ENCODE measurements around the gene ITGAE. TPM values are rescaled to one million over a fixed set of nuclear protein-coding genes. Genes with fewer than 3 reads are reported as not detected.
A peak's percentile ranks its signal among the peaks of the same experiment; 100 is the strongest.

The ITGAE gene
- 7.9 and 11.7 TPM in 2 replicates for total RNA-seq (2014; rRNA removed; shearing (Covaris generic))
- polyA plus RNA-seq (2016; fragmentation: Nextera tagmentation; extraction: Ambion mirVana): 40.3 and 44.9 TPM in 2 replicates
- long read RNA-seq, transcript ITGAE-207 (4 exons, 672 nt): major isoform, 27 of 32 reads
- long read RNA-seq, partial matches to known transcripts: 0 of 32 reads
- long read RNA-seq, other reads (novel, unspliced or antisense): 1 of 32 reads

DNA sequence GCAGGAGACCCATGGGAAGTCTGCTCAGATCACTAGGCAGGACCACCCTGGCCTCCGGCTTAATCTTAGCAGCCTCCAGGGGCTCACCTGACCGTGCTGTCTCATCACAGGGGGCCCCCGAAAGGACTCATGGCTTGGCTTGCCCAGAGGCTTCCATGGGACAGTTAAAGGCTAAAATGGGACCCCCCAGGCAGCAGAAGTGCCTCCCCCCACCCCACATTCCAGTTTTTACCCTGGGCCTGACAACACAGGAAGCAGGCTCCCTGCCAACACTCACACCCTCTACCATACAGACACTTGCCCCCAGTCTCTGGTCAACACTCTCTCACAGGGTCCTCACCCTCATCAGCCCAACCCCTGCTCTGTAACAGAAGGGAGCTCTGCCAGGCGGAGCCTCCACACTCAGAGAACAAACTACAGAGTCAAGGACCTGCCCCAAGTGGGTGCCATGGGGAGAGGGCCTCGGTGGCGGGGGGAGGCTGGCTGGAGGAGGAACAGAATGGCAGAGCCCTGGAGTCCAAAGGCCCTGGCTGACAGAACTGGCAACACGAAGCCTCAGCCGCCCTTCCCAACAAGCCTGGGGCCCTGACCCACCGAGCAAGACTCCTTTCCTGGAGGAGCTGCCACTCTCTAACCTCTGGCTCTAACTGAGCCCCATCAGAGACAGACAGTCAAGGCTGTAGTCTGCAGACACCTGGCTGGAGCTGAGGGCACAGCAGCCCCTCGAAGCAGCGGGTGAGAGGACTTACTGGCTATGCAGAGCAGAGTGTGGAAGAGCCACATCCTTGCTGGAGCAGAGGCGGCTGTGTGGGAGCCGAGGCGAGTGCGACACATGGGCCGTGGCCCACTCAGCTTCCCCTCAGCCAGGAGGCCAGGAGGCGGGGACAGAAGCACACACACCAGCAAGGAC is at the start of gene ITGAE:
Gene ITGAE, minus strand, starts transcription at position 827 of the 910 bp plus-strand sequence. Its CDS starts 44 bp downstream, at position 783.
- ATAC-seq: peak; percentile 13; the same call in 2 of the 3 replicates

More for the DNA sequence above, at the start of gene ITGAE:
- TF ChIP-seq POLR2AphosphoS5 (IDR thresholded peaks at IDR 0.05; ENCODE audit: low read depth): no peak
- no peak for TF ChIP-seq CTCF (conservative IDR thresholded peaks at IDR 0.05; ENCODE audit: low read depth in 2 of 2)
- TF ChIP-seq JUNB (IDR thresholded peaks at IDR 0.05; ENCODE audit: unreplicated experiment): no peak
- no peak for TF ChIP-seq EZH2 (IDR thresholded peaks at IDR 0.05; ENCODE audit: low read depth, unreplicated experiment)
- no peak for TF ChIP-seq ZNF462 (CRISPR knock-in tag; IDR thresholded peaks at IDR 0.05)
- TF ChIP-seq STAT1 (IDR thresholded peaks at IDR 0.05; ENCODE audit: unreplicated experiment): no peak
- TF ChIP-seq REST (IDR thresholded peaks at IDR 0.05; ENCODE audit: unreplicated experiment): no peak
- no peak for TF ChIP-seq ETS1 (IDR thresholded peaks at IDR 0.05)
- no peak for TF ChIP-seq NANOG (IDR thresholded peaks at IDR 0.05; ENCODE audit: borderline replicate concordance)
- no peak for TF ChIP-seq EZH2phosphoT487 (IDR thresholded peaks at IDR 0.05; ENCODE audit: unreplicated experiment)
- TF ChIP-seq ZNF114 (CRISPR knock-in tag; IDR thresholded peaks at IDR 0.05): no peak
- no peak for TF ChIP-seq CREB1 (CRISPR knock-in tag; IDR thresholded peaks at IDR 0.05; ENCODE audit: low read depth)
- TF ChIP-seq ZNF331 (CRISPR knock-in tag; IDR thresholded peaks at IDR 0.05; ENCODE audit: low read depth): no peak
- H3K36me3 Mint-ChIP-seq (ENCODE audit: low read depth): no peaks in the 10 kb centered on the region
- peaks cover 12% of the 10 kb centered on the region for H3K27me3 Mint-ChIP-seq (ENCODE audit: insufficient read depth, low read depth, poor library complexity)
- H3K4me1 Mint-ChIP-seq: no peaks in the 10 kb centered on the region
- H3K27me3 ChIP-seq (ENCODE audit: insufficient read depth): no peaks in the 10 kb centered on the region
- H3K4me1 ChIP-seq (ENCODE audit: insufficient read depth): no peaks in the 10 kb centered on the region
- no peak within 1 kb of the TSS for H3K4me3 Mint-ChIP-seq
- no peak within 1 kb of the TSS for H3K4me3 ChIP-seq
- H3K4me2 ChIP-seq: no peak within 1 kb of the TSS
- H3K79me2 ChIP-seq (replicated peaks; ENCODE audit: insufficient read depth): no peaks in the 10 kb centered on the region
- H3K9me3 Mint-ChIP-seq: no peaks in the 10 kb centered on the region
- peak within 1 kb of the TSS; percentile 81; the same call in 1 of the 2 replicates for H3K27ac Mint-ChIP-seq
- H3F3A ChIP-seq (replicated peaks; ENCODE audit: low read depth): peaks cover 4% of the 10 kb centered on the region
- no peaks in the 10 kb centered on the region; the same call in none of the 2 replicates for H4K20me1 ChIP-seq (replicated peaks; ENCODE audit: insufficient read depth)
- no peaks in the 10 kb centered on the region for H3K9me2 ChIP-seq (ENCODE audit: insufficient read depth)
- no peak within 1 kb of the TSS; the same call in 1 of the 2 replicates for H3K27ac ChIP-seq (ENCODE audit: low read depth)
- DNase-seq (ENCODE audit: low spot score): no peak
- H3K36me3 ChIP-seq (ENCODE audit: insufficient read depth): no peaks in the 10 kb centered on the region
- H2AFZ ChIP-seq: no peak within 1 kb of the TSS

Measured in GM23338 (cell line).